Testis (tissue), 3 donors: ENCODE results near the gene MACC1. TPM values are rescaled to one million over a fixed set of nuclear protein-coding genes. Genes with fewer than 3 reads are reported as not detected.

Experiments used
- DNase-seq: peaks from one replicate; pipeline ENCODE4 v3.0.0-alpha.2; 2019
- H3K27ac ChIP-seq, 2 donors: fragments of 200-600 bp; sonication (generic); one replicate each; pipeline ENCODE4 v1.5.1; 2019
- H3K27me3 ChIP-seq: fragments of 200-600 bp; sonication (generic); one replicate; pipeline ENCODE4 v1.5.1; 2019
- H3K36me3 ChIP-seq: fragments of 200-600 bp; sonication (generic); one replicate; pipeline ENCODE4 v1.5.1; 2017; ENCODE audit warnings: low read depth; ENCODE audit errors: missing control alignments
- H3K4me1 ChIP-seq: fragments of 200-600 bp; sonication (generic); one replicate; pipeline ENCODE4 v1.5.1; 2019
- H3K4me3 ChIP-seq, 2 donors: fragments of 200-600 bp; sonication (generic); one replicate each; pipeline ENCODE4 v1.5.1; 2017 to 2019
- H3K9me3 ChIP-seq: fragments of 200-600 bp; sonication (generic); one replicate; pipeline ENCODE4 v1.5.1; 2017
- CTCF ChIP-seq, 3 experiments: fragments of 450-650 bp in 2 of 3; fragments of 200-600 bp in 1 of 3; sonication (generic) in 1 of 3; IDR thresholded peaks; one replicate each; pipeline ENCODE4 v1.5.1; 2016 to 2019; ENCODE audit warnings: antibody characterized with exemption in 3 of 3, mild to moderate bottlenecking in 2 of 3, moderate library complexity in 1 of 3
- POLR2A ChIP-seq: fragments of 450-650 bp; IDR thresholded peaks from one replicate; pipeline ENCODE4 v1.6.1; 2017; ENCODE audit warnings: antibody characterized with exemption, mild to moderate bottlenecking, moderate library complexity
- WGBS, 2 donors: methylation state at CpG; one replicate each; pipeline ENCODE4 v1.1.5; 2018; 5-methylcytosine and 5-hydroxymethylcytosine counted together
- intact Hi-C: fragments of 100-400 bp; cut with DNase I; formaldehyde crosslinking; loops from one replicate; pipeline ENCODE4 v1.15.1; 2023; ENCODE audit warnings: low total_unique reads
- polyA plus RNA-seq: library from polyadenylated mRNA; stranded (reverse); fragments of 350-450 nt; fragmentation: Illumina TruSeq; extraction: RNeasy Lipid Tissue Mini Kit (QIAGEN cat#74804); gene quantifications from one replicate; pipeline ENCODE4 v1.2.3, GENCODE V29; 2014; ENCODE audit warnings: low read depth, low replicate concordance; ENCODE audit not compliant: insufficient read depth
- total RNA-seq, 2 donors: library from RNA; depleted of rRNA; stranded (reverse); fragments of >200 nt; gene quantifications; one replicate each; pipeline ENCODE4 v1.2.3, GENCODE V29; 2016

MACC1 gene
- total and polyA plus RNA-seq, 3 donors from 2014 or later: 0.17 to 0.79 (median 0.74) TPM

- H3K4me3 ChIP-seq: no peak overlapping the region
- no peak for DNase-seq
- TF ChIP-seq POLR2A (no peak), CTCF (IDR thresholded peaks at IDR 0.05) (no peak)
- 90 to 93% methylated on average over 1 of the region's 1 CpG for WGBS, 2 donors
- H3K27ac ChIP-seq: no peak overlapping the region
- no peaks in the 10 kb centered on the region for H3K4me1 ChIP-seq
- no peaks in the 10 kb centered on the region for H3K27me3 ChIP-seq
- H3K36me3 ChIP-seq: no peaks in the 10 kb centered on the region
- intact Hi-C loops: no loop called here
- H3K9me3 ChIP-seq: no peaks in the 10 kb centered on the region
These were observed 32.7 kb upstream of the MACC1 start for GRCh38 chr7:20249920-20250319.

- DNase-seq: no peak
- WGBS, 2 donors: 78 to 84% methylated on average over 4 of the region's 4 CpGs
- H3K4me3 ChIP-seq: no peak overlapping the region
- H3K4me1 ChIP-seq: no peaks in the 10 kb centered on the region
- TF ChIP-seq POLR2A: no peak
- TF ChIP-seq CTCF (IDR thresholded peaks at IDR 0.05): no peak
- H3K36me3 ChIP-seq: no peaks in the 10 kb centered on the region
- H3K27me3 ChIP-seq: no peaks in the 10 kb centered on the region
- no peak overlapping the region for H3K27ac ChIP-seq
- H3K9me3 ChIP-seq: no peaks in the 10 kb centered on the region
- intact Hi-C loops: no loop called here
These were observed 32.2 kb upstream of the MACC1 start for GRCh38 chr7:20249376-20249775.

- peaks cover 5% of the 10 kb centered on the region for H3K4me1 ChIP-seq
- H3K27ac ChIP-seq: no peak overlapping the region
- DNase-seq: no peak
- H3K27me3 ChIP-seq: no peaks in the 10 kb centered on the region
- H3K4me3 ChIP-seq: no peak overlapping the region
- H3K36me3 ChIP-seq: no peaks in the 10 kb centered on the region
- H3K9me3 ChIP-seq: no peaks in the 10 kb centered on the region
- 86 to 91% methylated on average over 5 of the region's 5 CpGs for WGBS, 2 donors
- no peak for TF ChIP-seq CTCF (IDR thresholded peaks at IDR 0.05)
- no peak for TF ChIP-seq POLR2A
- intact Hi-C loops: no loop called here
These were observed 29.1 kb upstream of the MACC1 start for GRCh38 chr7:20246236-20246635.

- no peak overlapping the region for H3K27ac ChIP-seq
- no peaks in the 10 kb centered on the region for H3K9me3 ChIP-seq
- no peaks in the 10 kb centered on the region for H3K27me3 ChIP-seq
- H3K4me1 ChIP-seq: peaks cover 16% of the 10 kb centered on the region
- TF ChIP-seq CTCF (IDR thresholded peaks at IDR 0.05) (no peak), POLR2A (no peak)
- intact Hi-C loops: no loop called here
- H3K4me3 ChIP-seq: no peak overlapping the region
- no peak for DNase-seq
- 41 to 44% methylated on average over 3 of the region's 3 CpGs for WGBS, 2 donors
- H3K36me3 ChIP-seq: no peaks in the 10 kb centered on the region
These were observed 27.3 kb upstream of the MACC1 start for GRCh38 chr7:20244334-20245120.

GRCh38 chr7:20241911-20242261, 24.7 kb upstream of the MACC1 start:
- TF ChIP-seq CTCF (IDR thresholded peaks at IDR 0.05): no peak
- no peak for TF ChIP-seq POLR2A

More at GRCh38 chr7:20241911-20242261, 24.7 kb upstream of the MACC1 start:
- H3K27ac ChIP-seq: no peak overlapping the region
- no peaks in the 10 kb centered on the region for H3K27me3 ChIP-seq
- no peak overlapping the region for H3K4me3 ChIP-seq
- DNase-seq: no peak
- H3K4me1 ChIP-seq: peaks cover 16% of the 10 kb centered on the region
- no peaks in the 10 kb centered on the region for H3K9me3 ChIP-seq
- 88 to 91% methylated on average over 2 of the region's 2 CpGs for WGBS, 2 donors
- no peaks in the 10 kb centered on the region for H3K36me3 ChIP-seq
- intact Hi-C loops: no loop called here
